ENCODE results near the gene ADRA1B. TPM values are rescaled to one million over a fixed set of nuclear protein-coding genes. Genes with fewer than 3 reads are reported as not detected.
A peak's percentile ranks its signal among the peaks of the same experiment; 100 is the strongest.

The ADRA1B gene
- total RNA-seq, 1 donor from 2014 or later = not detected

DNA sequence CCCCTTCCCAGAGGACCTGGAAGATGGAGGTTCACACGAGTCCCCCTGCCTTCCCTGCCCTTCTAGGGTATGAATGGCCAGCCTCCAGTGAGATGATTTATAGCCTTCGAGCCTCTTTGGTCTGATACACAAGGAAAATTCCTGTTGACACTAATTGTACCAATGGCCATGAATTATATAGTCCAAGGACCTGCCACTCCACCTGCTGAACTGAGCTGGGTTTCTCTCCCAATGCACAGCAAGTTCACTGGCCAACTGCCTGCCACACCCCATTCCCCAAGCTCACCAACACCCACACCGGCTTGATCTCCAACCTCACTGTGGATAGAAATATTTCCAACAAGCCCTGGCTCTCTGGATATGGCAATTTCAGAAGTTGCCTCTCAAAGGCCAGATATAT, 9.3 kb upstream of the ADRA1B start:
- Mint-ChIP-seq H3K4me3 (no peak overlapping the region), H3K27me3 (peaks cover 7% of the 10 kb centered on the region), H3K27ac (no peak overlapping the region)

GRCh38 chr5:159907689-159908590, 8.3 kb upstream of the ADRA1B start:
- Mint-ChIP-seq H3K36me3 (ENCODE audit: low read depth) (no peaks in the 10 kb centered on the region), H3K4me1 (no peaks in the 10 kb centered on the region), H3K27ac (no peak overlapping the region), H3K9me3 (no peaks in the 10 kb centered on the region), H3K27me3 (peaks cover 8% of the 10 kb centered on the region), H3K4me3 (no peak overlapping the region)
- intact Hi-C loops (cut with micrococcal nuclease) = no loop called here
- no peak for DNase-seq

More for the DNA sequence above, 9.3 kb upstream of the ADRA1B start:
- DNase-seq = no peak
- no peaks in the 10 kb centered on the region for H3K4me1 Mint-ChIP-seq
- no peaks in the 10 kb centered on the region for H3K36me3 Mint-ChIP-seq (ENCODE audit: low read depth)
- H3K9me3 Mint-ChIP-seq = no peaks in the 10 kb centered on the region
- intact Hi-C loops (cut with micrococcal nuclease) = no loop called here

GRCh38 chr5:159908591-159908940, 7.7 kb upstream of the ADRA1B start:
- no peak overlapping the region for H3K27ac Mint-ChIP-seq
- H3K4me3 Mint-ChIP-seq = no peak overlapping the region
- intact Hi-C loops (cut with micrococcal nuclease) = no loop called here
- no peaks in the 10 kb centered on the region for H3K9me3 Mint-ChIP-seq
- H3K27me3 Mint-ChIP-seq = peaks cover 13% of the 10 kb centered on the region
- H3K36me3 Mint-ChIP-seq (ENCODE audit: low read depth) = no peaks in the 10 kb centered on the region
- DNase-seq = no peak
- H3K4me1 Mint-ChIP-seq = no peaks in the 10 kb centered on the region

DNA sequence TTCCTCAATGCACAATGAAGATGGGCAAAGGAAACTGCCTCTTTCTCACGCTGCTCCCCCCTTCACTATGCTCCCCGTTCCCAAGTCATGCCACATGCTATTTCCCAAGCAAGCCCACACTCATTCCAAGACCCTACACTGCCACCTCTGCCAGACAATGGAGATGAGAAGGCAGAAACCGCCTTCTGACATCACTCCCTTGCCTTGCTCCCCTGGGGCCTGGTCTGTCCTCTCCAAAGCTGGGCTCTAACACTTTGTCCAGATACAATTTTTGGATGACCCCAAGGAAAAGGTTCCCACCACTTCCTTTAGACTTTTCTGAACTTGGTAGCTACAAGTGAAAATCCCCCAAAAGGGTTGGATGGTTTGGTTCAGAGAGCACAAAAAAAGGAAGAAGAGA, 7.2 kb upstream of the ADRA1B start:
- DNase-seq = no peak
- H3K9me3 Mint-ChIP-seq = no peaks in the 10 kb centered on the region
- H3K4me3 Mint-ChIP-seq = no peak overlapping the region
- no peaks in the 10 kb centered on the region for H3K36me3 Mint-ChIP-seq (ENCODE audit: low read depth)
- no peaks in the 10 kb centered on the region for H3K4me1 Mint-ChIP-seq
- H3K27ac Mint-ChIP-seq = no peak overlapping the region
- peaks cover 17% of the 10 kb centered on the region for H3K27me3 Mint-ChIP-seq
- intact Hi-C loops (cut with micrococcal nuclease) = no loop called here

DNA sequence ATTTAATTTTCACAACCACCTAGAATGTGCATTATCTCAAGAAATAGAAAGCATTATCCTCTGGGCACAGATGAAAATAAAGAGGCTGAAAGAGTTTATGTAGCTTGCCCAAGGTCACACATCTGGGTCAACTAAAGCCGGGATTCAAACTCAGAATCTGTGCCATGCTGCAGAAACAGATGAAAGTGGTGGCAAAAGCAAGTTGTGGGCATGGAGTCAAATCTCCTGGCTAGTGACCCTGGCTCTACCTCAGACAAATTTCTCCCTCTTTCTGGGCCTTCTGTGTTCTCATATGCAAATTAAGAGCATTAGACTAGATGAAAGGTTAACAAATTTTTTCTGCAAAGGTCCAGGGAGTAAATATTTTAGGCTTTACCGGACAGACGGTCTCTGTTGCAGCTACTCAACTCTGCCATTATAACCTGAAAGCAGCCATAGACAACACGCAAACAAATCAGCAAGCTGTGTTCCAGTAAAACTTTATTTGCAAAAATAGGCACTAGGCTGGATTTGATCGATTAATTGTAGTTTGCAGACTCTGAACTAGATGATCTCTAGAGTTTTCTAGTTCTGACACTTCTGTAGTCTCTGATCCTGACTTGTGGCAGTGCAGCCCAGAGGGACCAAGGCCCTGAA, 6.0 kb upstream of the ADRA1B start:
- DNase-seq = no peak
- H3K27ac Mint-ChIP-seq = no peak overlapping the region
- no peak overlapping the region for H3K4me3 Mint-ChIP-seq
- no peaks in the 10 kb centered on the region for H3K4me1 Mint-ChIP-seq
- peaks cover 26% of the 10 kb centered on the region for H3K27me3 Mint-ChIP-seq
- H3K36me3 Mint-ChIP-seq (ENCODE audit: low read depth) = no peaks in the 10 kb centered on the region
- H3K9me3 Mint-ChIP-seq = no peaks in the 10 kb centered on the region
- intact Hi-C loops (cut with micrococcal nuclease) = loop anchor here (10.0 kb wide), 1 partner anchor 626 kb away; no protein-coding TSS in a partner anchor

GRCh38 chr5:159910843-159911229, 5.4 kb upstream of the ADRA1B start:
- H3K27me3 Mint-ChIP-seq = peaks cover 31% of the 10 kb centered on the region
- H3K4me3 Mint-ChIP-seq = no peak overlapping the region
- no peak overlapping the region for H3K27ac Mint-ChIP-seq
- H3K4me1 Mint-ChIP-seq = peaks cover 5% of the 10 kb centered on the region
- no peaks in the 10 kb centered on the region for H3K9me3 Mint-ChIP-seq
- no peak for DNase-seq
- intact Hi-C loops (cut with micrococcal nuclease) = loop anchor here (10.0 kb wide), 1 partner anchor 626 kb away; no protein-coding TSS in a partner anchor
- H3K36me3 Mint-ChIP-seq (ENCODE audit: low read depth) = no peaks in the 10 kb centered on the region

- H3K4me3 Mint-ChIP-seq = no peak overlapping the region
- no peak overlapping the region for H3K27ac Mint-ChIP-seq
- H3K36me3 Mint-ChIP-seq (ENCODE audit: low read depth) = no peaks in the 10 kb centered on the region
- DNase-seq = no peak
- H3K9me3 Mint-ChIP-seq = no peaks in the 10 kb centered on the region
- intact Hi-C loops (cut with micrococcal nuclease) = loop anchor here (10.0 kb wide), 1 partner anchor 627 kb away; no protein-coding TSS in a partner anchor
- peaks cover 5% of the 10 kb centered on the region for H3K4me1 Mint-ChIP-seq
- H3K27me3 Mint-ChIP-seq = peaks cover 33% of the 10 kb centered on the region
Observed at GRCh38 chr5:159911349-159911748, 4.9 kb upstream of the ADRA1B start.

DNA sequence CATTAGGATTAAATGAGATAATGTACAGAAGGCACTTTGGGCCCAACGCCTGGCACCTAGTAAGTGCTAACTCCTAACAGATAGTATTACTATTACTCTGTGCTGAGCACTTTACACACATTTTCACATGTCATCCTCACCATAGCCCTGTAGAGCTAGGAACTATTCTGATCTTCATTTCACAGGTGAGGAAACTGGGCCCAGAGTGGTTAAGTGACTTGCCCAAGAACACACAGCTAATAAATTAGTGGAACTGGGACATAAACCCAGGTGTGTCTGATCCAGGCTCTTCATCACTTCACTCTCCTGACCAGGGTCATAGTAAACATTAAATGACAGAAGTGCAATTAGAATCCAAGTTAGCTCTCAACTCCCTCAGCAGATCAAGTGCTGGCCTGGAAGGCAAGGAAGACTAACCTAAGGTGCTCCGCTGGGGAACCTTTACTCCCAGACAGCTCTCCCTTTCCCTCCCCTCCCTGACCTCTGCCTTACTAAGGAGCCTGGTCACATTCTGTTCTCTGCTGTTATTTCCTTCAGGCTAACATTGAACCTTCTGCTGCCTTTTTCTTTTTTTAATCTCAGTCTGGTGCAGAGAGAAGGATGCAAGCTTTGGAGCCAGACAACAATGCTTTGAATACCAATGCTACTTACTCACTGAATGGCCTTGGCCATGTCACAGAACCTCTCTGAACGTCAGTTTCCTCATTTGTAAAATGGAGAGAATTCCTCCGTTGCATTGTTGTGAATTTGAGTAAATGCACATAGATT, 4.1 kb upstream of the ADRA1B start:
- intact Hi-C loops (cut with micrococcal nuclease) = loop anchor here (10.0 kb wide), 1 partner anchor 627 kb away; no protein-coding TSS in a partner anchor
- DNase-seq = no peak
- Mint-ChIP-seq H3K27ac (no peak overlapping the region), H3K4me1 (peaks cover 5% of the 10 kb centered on the region), H3K36me3 (ENCODE audit: low read depth) (no peaks in the 10 kb centered on the region), H3K27me3 (peaks cover 34% of the 10 kb centered on the region), H3K4me3 (no peak overlapping the region), H3K9me3 (no peaks in the 10 kb centered on the region)

- Mint-ChIP-seq H3K27me3 (peaks cover 40% of the 10 kb centered on the region), H3K4me1 (peaks cover 5% of the 10 kb centered on the region), H3K36me3 (ENCODE audit: low read depth) (no peaks in the 10 kb centered on the region), H3K27ac (no peak overlapping the region), H3K4me3 (no peak overlapping the region), H3K9me3 (no peaks in the 10 kb centered on the region)
- no peak for DNase-seq
- intact Hi-C loops (cut with micrococcal nuclease) = loop anchor here (10.0 kb wide), 1 partner anchor 628 kb away; no protein-coding TSS in a partner anchor
Observed at GRCh38 chr5:159913048-159913447, 3.2 kb upstream of the ADRA1B start.

- Mint-ChIP-seq H3K9me3 (no peaks in the 10 kb centered on the region), H3K27me3 (peaks cover 44% of the 10 kb centered on the region), H3K4me1 (peaks cover 5% of the 10 kb centered on the region), H3K36me3 (ENCODE audit: low read depth) (no peaks in the 10 kb centered on the region), H3K4me3 (no peak overlapping the region), H3K27ac (no peak overlapping the region)
- no peak for DNase-seq
- intact Hi-C loops (cut with micrococcal nuclease) = loop anchor here (10.0 kb wide), 1 partner anchor 629 kb away; no protein-coding TSS in a partner anchor
Observed at GRCh38 chr5:159913501-159913900, 2.8 kb upstream of the ADRA1B start.

DNA sequence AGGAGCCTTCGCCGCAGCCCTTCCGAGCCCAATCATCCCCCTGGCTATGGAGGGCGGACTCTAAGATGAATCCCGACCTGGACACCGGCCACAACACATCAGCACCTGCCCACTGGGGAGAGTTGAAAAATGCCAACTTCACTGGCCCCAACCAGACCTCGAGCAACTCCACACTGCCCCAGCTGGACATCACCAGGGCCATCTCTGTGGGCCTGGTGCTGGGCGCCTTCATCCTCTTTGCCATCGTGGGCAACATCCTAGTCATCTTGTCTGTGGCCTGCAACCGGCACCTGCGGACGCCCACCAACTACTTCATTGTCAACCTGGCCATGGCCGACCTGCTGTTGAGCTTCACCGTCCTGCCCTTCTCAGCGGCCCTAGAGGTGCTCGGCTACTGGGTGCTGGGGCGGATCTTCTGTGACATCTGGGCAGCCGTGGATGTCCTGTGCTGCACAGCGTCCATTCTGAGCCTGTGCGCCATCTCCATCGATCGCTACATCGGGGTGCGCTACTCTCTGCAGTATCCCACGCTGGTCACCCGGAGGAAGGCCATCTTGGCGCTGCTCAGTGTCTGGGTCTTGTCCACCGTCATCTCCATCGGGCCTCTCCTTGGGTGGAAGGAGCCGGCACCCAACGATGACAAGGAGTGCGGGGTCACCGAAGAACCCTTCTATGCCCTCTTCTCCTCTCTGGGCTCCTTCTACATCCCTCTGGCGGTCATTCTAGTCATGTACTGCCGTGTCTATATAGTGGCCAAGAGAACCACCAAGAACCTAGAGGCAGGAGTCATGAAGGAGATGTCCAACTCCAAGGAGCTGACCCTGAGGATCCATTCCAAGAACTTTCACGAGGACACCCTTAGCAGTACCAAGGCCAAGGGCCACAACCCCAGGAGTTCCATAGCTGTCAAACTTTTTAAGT, 819 bp downstream of the ADRA1B start:
- intact Hi-C loops (cut with micrococcal nuclease) = loop anchor here (5.0 to 10.0 kb wide), 3 partner anchors 145 to 632 kb away; no protein-coding TSS in a partner anchor
- no peaks in the 10 kb centered on the region for H3K36me3 Mint-ChIP-seq (ENCODE audit: low read depth)
- H3K9me3 Mint-ChIP-seq = no peaks in the 10 kb centered on the region
- DNase-seq = no peak
- H3K27ac Mint-ChIP-seq = no peak overlapping the region
- peak overlapping the region; percentile 60 for H3K4me3 Mint-ChIP-seq
- peaks cover 50% of the 10 kb centered on the region for H3K27me3 Mint-ChIP-seq
- peaks cover 5% of the 10 kb centered on the region for H3K4me1 Mint-ChIP-seq

DNA sequence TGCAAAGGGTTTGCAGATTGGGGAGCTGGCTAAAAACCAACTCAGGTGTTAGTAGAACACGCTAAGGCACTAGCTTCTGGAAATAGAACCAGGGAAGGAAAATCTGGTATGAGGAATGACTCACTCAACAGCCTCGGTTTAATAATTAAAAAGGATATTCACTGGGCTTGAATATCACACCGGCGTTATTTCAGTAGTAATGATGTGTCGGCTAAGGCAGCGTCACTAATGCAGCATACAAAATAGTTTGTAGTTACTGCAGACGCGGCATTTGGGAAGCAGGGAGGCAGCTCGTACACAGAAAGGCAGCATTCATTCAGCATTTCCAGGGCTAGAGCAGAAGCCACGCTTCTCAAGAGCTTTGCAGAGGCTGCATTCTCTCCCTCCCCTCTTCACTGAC, 1.7 kb downstream of the ADRA1B start:
- no peaks in the 10 kb centered on the region for H3K9me3 Mint-ChIP-seq
- peaks cover 5% of the 10 kb centered on the region for H3K4me1 Mint-ChIP-seq
- no peak overlapping the region for H3K27ac Mint-ChIP-seq
- peaks cover 46% of the 10 kb centered on the region for H3K27me3 Mint-ChIP-seq
- no peak for DNase-seq
- H3K4me3 Mint-ChIP-seq = no peak overlapping the region
- intact Hi-C loops (cut with micrococcal nuclease) = loop anchor here (5.0 to 10.0 kb wide), 3 partner anchors 146 to 633 kb away; no protein-coding TSS in a partner anchor
- H3K36me3 Mint-ChIP-seq (ENCODE audit: low read depth) = no peaks in the 10 kb centered on the region

GRCh38 chr5:159921721-159922120, 5.4 kb downstream of the ADRA1B start:
- no peak overlapping the region for H3K4me3 Mint-ChIP-seq
- H3K27ac Mint-ChIP-seq = no peak overlapping the region
- intact Hi-C loops (cut with micrococcal nuclease) = no loop called here
- no peaks in the 10 kb centered on the region for H3K36me3 Mint-ChIP-seq (ENCODE audit: low read depth)
- H3K4me1 Mint-ChIP-seq = no peaks in the 10 kb centered on the region
- peaks cover 34% of the 10 kb centered on the region for H3K27me3 Mint-ChIP-seq
- H3K9me3 Mint-ChIP-seq = no peaks in the 10 kb centered on the region
- DNase-seq = no peak
